GM21423 (cell line): ENCODE measurements around the gene SAMD7.

Source experiments
- ATAC-seq: cut with Tn5 transposase; IDR thresholded peaks from one replicate; pipeline ENCODE4 v1.9.1; 2021; ENCODE audit warnings: mild to moderate bottlenecking, moderate library complexity; ENCODE audit not compliant: unreplicated experiment

SAMD7 gene, protein sequence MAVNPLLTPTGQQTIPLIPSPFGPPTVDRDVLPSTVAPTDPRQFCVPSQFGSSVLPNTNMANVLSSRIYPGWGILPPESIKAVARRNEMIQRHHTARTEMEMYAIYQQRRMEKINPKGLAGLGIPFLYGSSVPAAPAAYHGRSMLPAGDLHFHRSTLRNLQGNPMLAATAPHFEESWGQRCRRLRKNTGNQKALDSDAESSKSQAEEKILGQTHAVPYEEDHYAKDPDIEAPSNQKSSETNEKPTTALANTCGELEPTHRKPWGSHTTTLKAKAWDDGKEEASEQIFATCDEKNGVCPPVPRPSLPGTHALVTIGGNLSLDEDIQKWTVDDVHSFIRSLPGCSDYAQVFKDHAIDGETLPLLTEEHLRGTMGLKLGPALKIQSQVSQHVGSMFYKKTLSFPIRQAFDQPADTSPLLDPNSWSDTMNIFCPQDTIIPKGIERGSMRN

DNA sequence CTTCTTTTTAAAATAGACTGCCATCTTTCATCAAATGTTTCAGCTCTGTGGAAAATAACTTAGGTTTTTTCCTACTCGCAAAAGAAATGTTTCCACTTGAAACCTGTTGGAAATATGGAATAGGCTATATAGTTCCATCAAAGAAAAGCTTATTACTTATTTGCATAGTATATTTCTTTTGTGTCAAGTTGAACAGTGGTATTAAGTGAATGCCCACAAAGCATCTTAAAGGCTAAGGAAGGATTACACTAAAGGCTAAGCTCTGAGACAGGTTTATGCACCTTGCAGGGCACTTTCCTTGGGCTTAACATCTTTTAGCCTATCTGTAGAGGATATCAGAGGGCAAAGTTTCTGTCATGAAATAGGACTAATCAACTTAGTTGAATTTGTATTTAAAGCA is at the start of gene SAMD7:
SAMD7 (plus strand) TSS at position 301 of the 400 bp plus-strand sequence. CDS start 7,927 bp downstream, outside the sequence.
- no peak for ATAC-seq

- no peak for ATAC-seq
Measured at GRCh38 chr3:169861871-169862270, 49.5 kb upstream of the SAMD7 start.

- peak; percentile 64 for ATAC-seq
Measured at GRCh38 chr3:169863458-169863899, 47.9 kb upstream of the SAMD7 start.

DNA sequence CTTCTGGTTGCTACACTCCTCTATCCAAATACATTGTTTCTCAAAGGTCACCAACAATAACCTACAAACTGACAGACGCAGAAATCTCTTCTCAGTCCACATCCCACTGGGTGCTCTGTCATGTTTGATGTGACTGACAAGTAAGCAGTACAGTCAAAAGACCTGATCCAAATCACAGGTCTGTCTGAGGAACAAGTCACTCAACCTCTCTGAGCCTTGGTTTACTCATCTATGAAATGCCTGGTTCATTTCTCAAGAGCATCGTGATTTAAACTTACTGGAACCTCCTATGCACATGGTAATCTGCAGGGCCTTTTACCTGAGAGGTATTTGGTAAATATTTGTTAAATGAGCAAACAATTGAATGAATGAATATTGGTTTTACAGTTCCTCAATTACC is 47.1 kb upstream of the SAMD7 start:
- ATAC-seq, result no peak

- peak; percentile 50 for ATAC-seq
Measured at GRCh38 chr3:169865176-169865767, 46.1 kb upstream of the SAMD7 start.

- no peak for ATAC-seq
Measured at GRCh38 chr3:169867584-169868210, 43.7 kb upstream of the SAMD7 start.

GRCh38 chr3:169868369-169868768 is 43.0 kb upstream of the SAMD7 start:
- no peak for ATAC-seq

DNA sequence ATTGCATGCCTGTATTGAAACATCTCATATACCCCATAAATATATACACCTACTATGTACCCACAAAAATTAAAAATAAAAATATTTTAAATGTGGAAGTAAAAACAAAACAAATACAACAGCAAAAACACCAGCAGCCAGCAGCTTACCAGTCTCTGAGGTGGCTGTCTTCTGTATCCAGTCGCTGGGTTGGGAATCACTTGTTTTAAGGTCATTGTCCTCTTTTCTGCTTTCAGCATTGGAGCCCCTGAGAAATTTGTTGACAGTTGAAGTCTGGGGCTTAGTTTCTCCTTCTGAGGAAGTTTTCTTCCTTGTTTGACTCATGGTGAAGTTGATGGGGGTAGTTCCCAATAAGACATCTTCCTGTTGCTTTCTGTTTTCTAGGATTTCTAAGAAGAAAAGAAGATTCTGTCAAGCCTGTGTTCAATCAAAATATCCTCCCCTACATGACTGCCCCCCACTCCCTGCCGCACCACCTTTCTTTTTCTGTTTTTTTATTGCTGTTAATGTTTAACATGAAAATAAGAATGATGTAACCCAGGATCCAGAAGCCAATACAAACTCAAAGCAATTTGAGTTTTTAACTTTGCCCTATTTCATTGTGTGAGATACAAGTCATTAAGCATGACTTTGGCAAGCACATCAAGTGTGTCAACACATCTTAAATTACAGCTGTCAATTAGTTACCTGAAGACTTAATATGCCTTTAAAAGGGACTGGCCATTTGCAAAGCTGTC is 41.7 kb upstream of the SAMD7 start, which contains the start of gene LRRC31:
LRRC31 (minus strand) TSS at position 452 of the 737 bp plus-strand sequence; CDS start at position 324, 128 bp downstream.
- no peak for ATAC-seq

GRCh38 chr3:169871129-169871886 is 40.1 kb upstream of the SAMD7 start:
- no peak for ATAC-seq

DNA sequence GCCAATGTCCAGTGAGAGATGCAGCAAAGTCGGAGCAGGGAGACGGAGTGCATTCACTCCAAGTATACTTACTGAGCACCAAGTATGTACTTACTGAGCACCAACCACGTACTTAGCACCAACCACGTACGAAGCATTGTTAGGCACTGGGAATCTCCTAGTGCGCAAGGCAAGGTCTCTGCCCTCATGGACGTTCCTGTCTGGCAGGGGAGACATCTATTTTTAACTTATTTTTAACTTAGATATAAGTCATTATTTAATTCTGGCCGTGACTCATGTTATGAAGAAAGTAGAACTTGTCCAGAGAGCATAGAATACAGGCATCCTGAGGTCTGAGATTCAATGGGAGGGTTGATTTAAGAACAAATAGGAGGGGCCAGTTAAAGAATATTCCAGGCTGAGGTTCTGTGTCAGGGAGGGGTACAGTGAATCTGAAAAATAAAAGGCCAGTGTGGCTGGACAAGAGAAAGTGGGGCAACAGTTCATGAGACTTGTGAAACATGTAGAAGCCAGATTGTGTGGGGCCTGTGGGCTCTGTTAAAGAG is 32.3 kb upstream of the SAMD7 start:
- no peak for ATAC-seq

DNA sequence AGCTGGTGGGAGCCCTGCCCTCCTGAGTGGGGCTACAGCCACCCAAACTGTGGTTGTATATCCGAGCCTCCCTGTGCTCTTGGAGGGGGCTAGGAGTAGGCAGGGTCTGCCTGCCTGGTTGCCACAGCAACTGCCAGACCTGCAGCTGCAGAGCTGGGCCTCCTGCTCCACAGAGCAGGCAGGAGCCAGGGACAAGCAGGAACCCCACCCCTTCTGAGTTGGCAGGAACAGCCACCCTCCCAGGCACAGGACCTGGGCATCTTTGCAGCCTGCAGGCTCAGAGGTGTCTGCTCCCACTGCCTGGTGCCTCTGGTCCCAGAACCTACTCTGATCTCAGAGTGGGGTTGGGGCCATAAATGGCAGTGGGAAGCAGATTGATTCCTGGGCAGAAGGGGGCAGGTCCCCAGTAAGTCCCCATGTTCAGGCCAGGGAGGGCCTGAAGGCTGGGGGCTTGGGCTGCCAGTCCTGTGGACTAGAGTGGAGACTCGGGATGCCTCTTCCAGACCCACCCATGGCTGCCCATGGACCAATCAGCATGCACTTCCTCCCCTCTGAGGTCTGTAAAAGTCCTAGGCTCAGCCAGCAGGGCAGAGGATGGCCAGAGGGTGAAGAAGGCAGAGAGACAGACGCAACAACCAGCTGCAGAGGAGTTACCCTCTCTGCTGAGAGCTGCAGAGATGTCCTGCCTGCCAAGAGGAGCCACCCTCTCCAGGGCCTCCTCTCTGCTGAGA is 31.4 kb upstream of the SAMD7 start:
- ATAC-seq, result no peak

DNA sequence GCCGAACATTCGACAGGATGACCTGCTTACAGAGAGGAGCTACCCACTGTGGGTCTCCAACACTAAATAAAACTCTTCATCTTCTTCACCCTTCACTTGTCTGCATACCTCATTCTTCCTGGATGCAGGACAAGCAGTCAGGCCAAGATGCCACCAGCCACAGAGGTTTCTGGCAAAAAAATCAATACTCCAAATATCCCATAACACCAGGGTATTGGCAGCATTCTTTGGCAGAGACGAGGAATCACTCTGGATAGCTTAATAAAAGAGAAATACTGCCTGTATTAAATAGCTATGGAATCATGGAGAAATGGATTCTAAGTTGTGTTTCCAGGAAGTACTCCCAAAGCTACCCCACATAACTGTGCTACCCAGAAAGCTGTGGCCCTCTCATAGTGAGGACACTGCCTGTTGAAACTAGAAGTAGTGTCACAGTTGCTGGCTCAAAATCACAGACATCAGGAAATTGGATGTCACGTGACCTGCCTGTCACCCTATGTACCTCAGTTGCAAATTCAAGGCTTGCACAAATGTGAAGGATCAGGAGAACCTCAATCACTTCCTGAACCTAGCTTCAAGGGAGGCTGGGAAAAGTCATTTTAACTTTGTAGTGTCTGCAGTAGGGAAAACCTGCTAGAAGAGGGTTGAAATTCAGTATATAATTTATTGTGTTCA is 30.7 kb upstream of the SAMD7 start:
- no peak for ATAC-seq

GRCh38 chr3:169886671-169887070 is 24.7 kb upstream of the SAMD7 start:
- no peak for ATAC-seq

DNA sequence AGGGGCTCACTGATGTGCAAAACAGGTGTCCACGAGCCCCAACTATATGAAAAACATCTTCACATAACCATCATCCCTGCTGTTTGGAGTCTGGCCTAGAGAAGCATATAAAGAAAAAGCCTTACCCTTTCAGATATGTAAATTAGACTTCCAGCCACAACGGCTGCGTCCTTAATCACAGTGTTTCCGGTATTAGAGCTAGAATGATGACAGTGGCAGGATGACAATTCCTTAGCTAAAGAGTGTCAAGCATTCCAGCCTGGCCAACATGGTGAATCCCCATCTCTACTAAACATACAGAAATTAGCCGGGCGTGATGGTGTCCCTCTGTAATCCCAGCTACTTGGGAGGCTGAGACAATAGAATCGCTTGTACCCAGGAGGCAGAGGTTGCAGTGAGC is 19.5 kb upstream of the SAMD7 start:
- no peak for ATAC-seq

DNA sequence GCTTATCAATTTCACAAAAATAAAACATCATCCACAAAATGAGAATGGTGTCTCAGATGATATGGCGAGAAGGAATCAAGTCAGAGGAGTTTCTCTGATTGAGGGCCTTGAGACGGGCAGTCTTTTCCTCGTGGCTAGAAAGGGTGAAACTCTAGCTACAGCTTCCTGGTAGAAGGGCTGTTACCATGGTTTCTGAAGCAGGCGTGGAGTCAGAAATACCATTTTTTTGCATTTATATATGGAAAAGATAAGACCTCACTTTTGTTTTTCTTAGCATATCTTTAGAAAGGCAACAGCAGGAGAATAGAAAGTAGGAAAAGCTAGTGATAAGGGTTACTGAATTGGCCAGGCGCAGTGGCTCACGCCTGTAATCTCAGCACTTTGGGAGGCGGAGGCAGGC is 17.3 kb upstream of the SAMD7 start:
- ATAC-seq, result no peak

- no peak for ATAC-seq
Measured at GRCh38 chr3:169895072-169895471, 16.3 kb upstream of the SAMD7 start.

GRCh38 chr3:169897284-169897683 is 14.1 kb upstream of the SAMD7 start:
- no peak for ATAC-seq

GRCh38 chr3:169901453-169901852 is 9.9 kb upstream of the SAMD7 start:
- no peak for ATAC-seq

DNA sequence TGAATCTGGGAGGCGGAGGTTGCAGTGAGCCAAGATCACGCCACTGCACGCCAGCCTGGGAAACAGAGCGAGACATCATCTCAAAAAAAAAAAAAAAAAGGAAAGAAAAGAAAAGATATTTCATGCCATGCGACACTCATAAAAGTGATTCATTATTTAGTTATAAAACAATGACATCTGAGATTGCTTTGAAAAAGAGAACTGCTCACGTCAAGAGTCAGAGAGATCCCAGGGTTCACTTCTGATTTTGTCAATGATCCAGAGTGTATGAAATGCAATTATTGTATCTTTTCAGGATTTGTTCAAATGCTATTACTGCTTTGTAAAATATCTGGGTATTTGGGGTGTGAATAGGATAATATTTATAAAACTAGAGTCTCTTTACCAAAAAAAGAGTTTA is 6.0 kb upstream of the SAMD7 start:
- ATAC-seq, result no peak
